ENCODE measurements around the gene DST.

DNA sequence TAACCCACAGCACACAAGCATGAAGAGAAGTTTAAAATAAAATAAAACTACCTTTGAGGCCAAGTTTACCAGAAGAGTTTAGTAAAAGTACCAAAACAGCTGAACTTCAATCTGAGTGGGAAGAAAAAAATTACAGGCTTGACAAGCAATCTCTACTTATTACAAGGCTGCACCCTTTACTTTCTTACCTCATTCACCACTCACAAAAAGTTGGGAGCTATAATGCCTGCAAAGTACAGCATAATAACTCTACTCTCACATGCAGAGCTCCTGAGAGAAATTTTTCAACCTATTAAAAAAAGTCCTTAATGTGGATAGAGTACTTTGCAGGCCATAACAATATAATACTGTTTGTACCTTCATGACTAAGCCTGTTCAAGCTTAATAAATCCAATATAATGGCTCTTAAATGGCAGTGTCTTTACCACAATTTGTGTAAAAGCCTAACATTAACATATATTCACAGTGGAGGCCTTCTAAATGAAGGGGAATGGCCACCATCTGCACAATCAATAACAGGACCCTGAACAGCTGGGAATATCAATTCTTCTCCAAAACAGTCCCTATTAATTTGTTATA is 103.1 kb downstream of the DST start:
- TF ChIP-seq, protein P1, sequence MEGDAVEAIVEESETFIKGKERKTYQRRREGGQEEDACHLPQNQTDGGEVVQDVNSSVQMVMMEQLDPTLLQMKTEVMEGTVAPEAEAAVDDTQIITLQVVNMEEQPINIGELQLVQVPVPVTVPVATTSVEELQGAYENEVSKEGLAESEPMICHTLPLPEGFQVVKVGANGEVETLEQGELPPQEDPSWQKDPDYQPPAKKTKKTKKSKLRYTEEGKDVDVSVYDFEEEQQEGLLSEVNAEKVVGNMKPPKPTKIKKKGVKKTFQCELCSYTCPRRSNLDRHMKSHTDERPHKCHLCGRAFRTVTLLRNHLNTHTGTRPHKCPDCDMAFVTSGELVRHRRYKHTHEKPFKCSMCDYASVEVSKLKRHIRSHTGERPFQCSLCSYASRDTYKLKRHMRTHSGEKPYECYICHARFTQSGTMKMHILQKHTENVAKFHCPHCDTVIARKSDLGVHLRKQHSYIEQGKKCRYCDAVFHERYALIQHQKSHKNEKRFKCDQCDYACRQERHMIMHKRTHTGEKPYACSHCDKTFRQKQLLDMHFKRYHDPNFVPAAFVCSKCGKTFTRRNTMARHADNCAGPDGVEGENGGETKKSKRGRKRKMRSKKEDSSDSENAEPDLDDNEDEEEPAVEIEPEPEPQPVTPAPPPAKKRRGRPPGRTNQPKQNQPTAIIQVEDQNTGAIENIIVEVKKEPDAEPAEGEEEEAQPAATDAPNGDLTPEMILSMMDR (IDR thresholded peaks at IDR 0.05; ENCODE audit: insufficient read depth, low read depth, low read length) = no peak
- no peak for TF ChIP-seq EZH2 (IDR thresholded peaks at IDR 0.05; ENCODE audit: insufficient read depth, low read length)

All from astrocyte (in vitro differentiated cells and primary cell).